HG03196 (cell line): ENCODE data around the gene CCT6B.
"Not testable (repeated sequence)": the region's sequence is repeated elsewhere in the genome, so short reads cannot be mapped to it uniquely, and the experiment has no call there.

ENCODE experiments used
- ATAC-seq: cut with Tn5 transposase; IDR thresholded peaks from one replicate; pipeline ENCODE4 v1.9.1; 2021; ENCODE audit not compliant: unreplicated experiment

CCT6B gene

GRCh38 chr17:34961093-34961911, at the start of gene CCT6B, which contains the start of gene ZNF830:
TSS of gene CCT6B (minus strand) at chr17:34961460. CDS start at chr17:34961393, 67 bp downstream.
TSS of gene ZNF830 (plus strand) at chr17:34961540. CDS start at chr17:34961567, 27 bp downstream.
- peak; percentile 89 for ATAC-seq

GRCh38 chr17:35010093-35010492, 48.8 kb upstream of the CCT6B start:
- ATAC-seq = no peak

GRCh38 chr17:35006961-35007360, 45.7 kb upstream of the CCT6B start:
- ATAC-seq = no peak

- ATAC-seq = no peak
Observed at GRCh38 chr17:35006345-35006744, 45.1 kb upstream of the CCT6B start.

- ATAC-seq = no peak
Observed at GRCh38 chr17:35003778-35004177, 42.5 kb upstream of the CCT6B start.

- ATAC-seq = no peak
Observed at GRCh38 chr17:35002876-35003551, 41.8 kb upstream of the CCT6B start.

GRCh38 chr17:35001549-35001948, 40.3 kb upstream of the CCT6B start:
- ATAC-seq = no peak

- ATAC-seq = not testable (repeated sequence)
Observed at GRCh38 chr17:35000965-35001364, 39.7 kb upstream of the CCT6B start.

GRCh38 chr17:34999456-34999855, 38.2 kb upstream of the CCT6B start:
- ATAC-seq = no peak

- no peak for ATAC-seq
Observed at GRCh38 chr17:34998205-34998604, 36.9 kb upstream of the CCT6B start.

- ATAC-seq = no peak
Observed at GRCh38 chr17:34997355-34997862, 36.1 kb upstream of the CCT6B start.

GRCh38 chr17:34996422-34997285, 35.4 kb upstream of the CCT6B start:
- ATAC-seq = no peak

- no peak for ATAC-seq
Observed at GRCh38 chr17:34993031-34993430, 31.8 kb upstream of the CCT6B start.

GRCh38 chr17:34991606-34992005, 30.3 kb upstream of the CCT6B start:
- no peak for ATAC-seq

- ATAC-seq = no peak
Observed at GRCh38 chr17:34990921-34991365, 29.7 kb upstream of the CCT6B start.

- no peak for ATAC-seq
Observed at GRCh38 chr17:34989473-34989872, 28.2 kb upstream of the CCT6B start.

GRCh38 chr17:34988644-34989043, 27.4 kb upstream of the CCT6B start:
- no peak for ATAC-seq

GRCh38 chr17:34987232-34987631, 26.0 kb upstream of the CCT6B start:
- ATAC-seq = no peak

GRCh38 chr17:34981538-34982241, 20.4 kb upstream of the CCT6B start:
- no peak for ATAC-seq
